Spleen (tissue), 11 donors: ENCODE results near the gene RCC2. TPM values are rescaled to one million over a fixed set of nuclear protein-coding genes. Genes with fewer than 3 reads are reported as not detected.
A peak's percentile ranks its signal among the peaks of the same experiment; 100 is the strongest.
"Not testable (repeated sequence)": the region's sequence is repeated elsewhere in the genome, so short reads cannot be mapped to it uniquely, and the experiment has no call there.

Source experiments
- DNase-seq: peaks from one replicate; pipeline ENCODE4 v3.0.0-alpha.2; 2020
- H3K27ac ChIP-seq, 8 donors: fragments of 200-600 bp; sonication (generic) in 7 of 8; 1 replicate in 4 of 8; 2 replicates in 4 of 8; pipeline versions ENCODE4 v1.5.0 to v1.8.0; 2016 to 2021; ENCODE audit warnings: inconsistent platforms in 4 of 8, mild to moderate bottlenecking in 4 of 8, moderate library complexity in 1 of 8
- H3K27me3 ChIP-seq, 7 donors: fragments of 200-600 bp; sonication (generic) in 6 of 7; replicated peaks in 1 of 7; 1 replicate in 4 of 7; 2 replicates in 3 of 7; pipeline versions ENCODE4 v1.5.0 to v1.8.0; 2016 to 2021; ENCODE audit warnings: inconsistent platforms in 3 of 7, mild to moderate bottlenecking in 1 of 7
- H3K36me3 ChIP-seq, 6 donors: fragments of 200-600 bp; sonication (generic) in 5 of 6; 1 replicate in 4 of 6; 2 replicates in 2 of 6; pipeline versions ENCODE4 v1.5.0 to v1.8.0; 2016 to 2021; ENCODE audit warnings: inconsistent platforms in 2 of 6
- H3K4me1 ChIP-seq, 6 donors: fragments of 200-600 bp; sonication (generic) in 5 of 6; 1 replicate in 3 of 6; 2 replicates in 3 of 6; pipeline versions ENCODE4 v1.5.0 to v1.8.0; 2016 to 2021; ENCODE audit warnings: inconsistent platforms in 3 of 6
- H3K4me3 ChIP-seq, 8 donors: fragments of 200-600 bp; sonication (generic) in 7 of 8; 1 replicate in 4 of 8; 2 replicates in 4 of 8; pipeline versions ENCODE4 v1.5.0 to v1.8.0; 2016 to 2021; ENCODE audit warnings: inconsistent platforms in 4 of 8, mild to moderate bottlenecking in 4 of 8, moderate library complexity in 2 of 8
- H3K9me3 ChIP-seq, 8 donors: fragments of 200-600 bp; sonication (generic) in 7 of 8; 1 replicate in 4 of 8; 2 replicates in 4 of 8; pipeline versions ENCODE4 v1.5.0 to v1.8.0; 2016 to 2021; ENCODE audit warnings: inconsistent platforms in 4 of 8
- POLR2A ChIP-seq, 3 donors: fragments of 450-650 bp; IDR thresholded peaks; one replicate each; pipeline ENCODE4 v1.5.1; 2017; ENCODE audit warnings: antibody characterized with exemption in 3 of 3, mild to moderate bottlenecking in 1 of 3
- POLR2AphosphoS5 ChIP-seq, 3 donors: sonication (generic); formaldehyde crosslinking; IDR thresholded peaks; one replicate each; pipeline ENCODE4 v1.5.1; 2017; ENCODE audit warnings: antibody characterized with exemption in 3 of 3
- WGBS, 5 donors: extraction: QIAGEN DNeasy Blood & Tissue Kit in 3 of 5; methylation state at CpG; one replicate each; pipeline versions ENCODE4 v1.1.5 to v1.1.7; 2013 to 2018; 5-methylcytosine and 5-hydroxymethylcytosine counted together
- intact Hi-C: fragments of 100-400 bp; cut with DNase I; formaldehyde crosslinking; loops from one replicate; pipeline ENCODE4 v1.15.0; 2023; ENCODE audit warnings: low total_unique reads
- polyA plus RNA-seq, 3 donors: library from polyadenylated mRNA; stranded (reverse); fragments of 200-250 nt; gene quantifications; one replicate each; pipeline ENCODE4 v1.2.1, GENCODE V29; 2013
- total RNA-seq, 7 donors: library from RNA; depleted of rRNA in 3 of 7; stranded (reverse); fragments of >200 nt in 3 of 7; fragmentation: NEBNext Ultra II Directional in 4 of 7; extraction: Animal tissue kit (Norgen Biotek cat#: 25700) in 4 of 7; gene quantifications; one replicate each; pipeline versions ENCODE4 v1.1.0 to v1.2.1, GENCODE V29; 2016 to 2021
- TF ChIP-seq, protein P1 (sequence below), 11 experiments: fragments of 200-600 bp in 7 of 11; fragments of 450-650 bp in 4 of 11; sonication (generic) in 4 of 11; IDR thresholded peaks in 8 of 11; conservative IDR thresholded peaks in 3 of 11; 1 replicate in 7 of 11; 2 replicates in 4 of 11; pipeline versions ENCODE4 v1.4.0 to v1.8.0; 2016 to 2021; ENCODE audit warnings: antibody characterized with exemption in 11 of 11, inconsistent platforms in 4 of 11, mild to moderate bottlenecking in 1 of 11
- donor health status: healthy with polysubstance abuse.
- donor health status: DM: no; HTN: no; CAD: no; lungs with moderate emphysema.
- donor health status: DM: no; HTN: no; CAD: no.
- donor health status: Bipolar disorder and iron deficiency.
- donor health status: healthy.
- donor health status: DM: no; HTN: no; CAD: no.
- donor health status: DM: yes; HTN: yes; CAD: no.

RCC2 gene
- total and polyA plus RNA-seq, 10 donors: 46.2 to 69.1 (median 56.5) TPM

DNA sequence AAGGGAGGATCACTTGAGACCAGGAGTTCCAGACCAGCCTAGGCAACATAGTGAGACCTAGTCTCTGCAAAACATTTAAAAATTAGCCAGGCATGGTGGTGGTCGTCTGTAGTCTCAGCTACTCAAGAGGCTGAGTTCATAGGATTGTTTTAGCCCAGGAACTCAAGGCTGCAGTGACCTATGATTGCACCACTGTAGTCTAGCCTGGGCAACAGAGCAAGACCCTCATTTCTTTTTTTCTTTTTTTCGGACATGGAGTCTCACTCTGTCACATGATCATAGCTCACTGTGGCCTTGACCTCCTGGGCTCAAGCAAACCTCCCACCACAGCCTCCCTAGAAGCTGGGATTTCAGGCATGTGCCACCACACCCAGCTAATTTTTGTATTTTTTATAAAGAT lies 31.9 kb upstream of the RCC2 start:
- Histone ChIP-seq H3K4me3 (no peak overlapping the region), H3K27me3 (peaks cover 0 to 39% (median 0%) of the 10 kb centered on the region in 7 donors), H3K36me3 (no peaks in the 10 kb centered on the region), H3K4me1 (peaks cover 0 to 2% (median 0%) of the 10 kb centered on the region in 6 donors), H3K9me3 (no peaks in the 10 kb centered on the region), H3K27ac (no peak overlapping the region)
- intact Hi-C loops: loop anchor here (10.0 kb wide), 1 partner anchor 47 kb away; no protein-coding TSS in a partner anchor
- WGBS, 5 donors: 76 to 85% (median 81%) methylated on average over 2 of the region's 2 CpGs
- no peak for DNase-seq
- no peak for TF ChIP-seq POLR2A (IDR thresholded peaks at IDR 0.05)
- TF ChIP-seq, protein P1, sequence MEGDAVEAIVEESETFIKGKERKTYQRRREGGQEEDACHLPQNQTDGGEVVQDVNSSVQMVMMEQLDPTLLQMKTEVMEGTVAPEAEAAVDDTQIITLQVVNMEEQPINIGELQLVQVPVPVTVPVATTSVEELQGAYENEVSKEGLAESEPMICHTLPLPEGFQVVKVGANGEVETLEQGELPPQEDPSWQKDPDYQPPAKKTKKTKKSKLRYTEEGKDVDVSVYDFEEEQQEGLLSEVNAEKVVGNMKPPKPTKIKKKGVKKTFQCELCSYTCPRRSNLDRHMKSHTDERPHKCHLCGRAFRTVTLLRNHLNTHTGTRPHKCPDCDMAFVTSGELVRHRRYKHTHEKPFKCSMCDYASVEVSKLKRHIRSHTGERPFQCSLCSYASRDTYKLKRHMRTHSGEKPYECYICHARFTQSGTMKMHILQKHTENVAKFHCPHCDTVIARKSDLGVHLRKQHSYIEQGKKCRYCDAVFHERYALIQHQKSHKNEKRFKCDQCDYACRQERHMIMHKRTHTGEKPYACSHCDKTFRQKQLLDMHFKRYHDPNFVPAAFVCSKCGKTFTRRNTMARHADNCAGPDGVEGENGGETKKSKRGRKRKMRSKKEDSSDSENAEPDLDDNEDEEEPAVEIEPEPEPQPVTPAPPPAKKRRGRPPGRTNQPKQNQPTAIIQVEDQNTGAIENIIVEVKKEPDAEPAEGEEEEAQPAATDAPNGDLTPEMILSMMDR (IDR thresholded peaks at IDR 0.05 in 8 of 11, conservative IDR thresholded peaks at IDR 0.05 in 3 of 11): no peak
- no peak for TF ChIP-seq POLR2AphosphoS5 (IDR thresholded peaks at IDR 0.05)

DNA sequence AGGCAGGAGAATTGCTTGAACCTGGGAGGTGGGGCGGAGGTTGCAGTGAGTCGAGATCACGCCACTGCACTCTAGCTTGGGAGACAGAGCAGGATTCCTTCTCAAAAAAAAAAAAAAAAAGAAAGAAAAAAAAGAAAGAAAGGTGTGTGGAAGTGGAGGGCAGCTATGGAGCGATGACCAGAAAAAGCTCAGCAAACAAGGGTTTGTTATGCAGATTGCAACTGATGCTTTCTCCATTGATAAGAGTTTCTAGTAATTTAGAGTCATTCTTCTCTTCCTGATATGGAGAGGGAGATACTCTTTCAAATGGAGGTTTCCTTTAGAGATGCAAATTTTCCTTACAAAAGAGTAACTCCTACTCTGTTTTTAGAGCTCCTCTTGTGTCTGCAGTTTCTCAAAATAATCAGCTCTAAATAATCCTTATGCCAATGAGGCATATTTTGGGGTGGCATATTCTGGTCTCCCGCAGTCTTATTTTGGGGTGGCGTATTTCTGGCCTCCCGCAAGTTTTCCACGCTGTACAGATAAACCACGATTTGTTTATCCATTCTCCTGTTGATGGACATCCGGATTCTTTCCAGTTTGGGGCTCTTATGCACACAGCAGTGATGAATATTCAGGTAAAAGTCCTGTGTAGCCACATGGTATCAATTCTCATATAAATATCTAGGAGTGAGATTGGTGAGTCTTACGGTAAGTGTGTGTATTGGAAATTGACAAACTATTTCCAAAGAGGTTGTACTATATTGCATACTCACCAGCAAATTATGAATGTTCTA lies 30.7 kb upstream of the RCC2 start:
- no peaks in the 10 kb centered on the region for H3K9me3 ChIP-seq
- H3K27me3 ChIP-seq: peaks cover 0 to 27% (median 0%) of the 10 kb centered on the region in 7 donors
- H3K4me1 ChIP-seq: peaks cover 0 to 9% (median 0%) of the 10 kb centered on the region in 6 donors
- TF ChIP-seq POLR2AphosphoS5 (IDR thresholded peaks at IDR 0.05) (no peak), POLR2A (IDR thresholded peaks at IDR 0.05) (no peak)
- TF ChIP-seq, protein P1 (IDR thresholded peaks at IDR 0.05 in 8 of 11, conservative IDR thresholded peaks at IDR 0.05 in 3 of 11): no peak
- H3K4me3 ChIP-seq: no peak overlapping the region
- no peaks in the 10 kb centered on the region for H3K36me3 ChIP-seq
- intact Hi-C loops: loop anchor here (10.0 kb wide), 1 partner anchor 45 kb away; no protein-coding TSS in a partner anchor
- DNase-seq: no peak
- no peak overlapping the region for H3K27ac ChIP-seq
- 62 to 71% (median 63%) methylated on average over 11 of the region's 11 CpGs for WGBS, 5 donors

DNA sequence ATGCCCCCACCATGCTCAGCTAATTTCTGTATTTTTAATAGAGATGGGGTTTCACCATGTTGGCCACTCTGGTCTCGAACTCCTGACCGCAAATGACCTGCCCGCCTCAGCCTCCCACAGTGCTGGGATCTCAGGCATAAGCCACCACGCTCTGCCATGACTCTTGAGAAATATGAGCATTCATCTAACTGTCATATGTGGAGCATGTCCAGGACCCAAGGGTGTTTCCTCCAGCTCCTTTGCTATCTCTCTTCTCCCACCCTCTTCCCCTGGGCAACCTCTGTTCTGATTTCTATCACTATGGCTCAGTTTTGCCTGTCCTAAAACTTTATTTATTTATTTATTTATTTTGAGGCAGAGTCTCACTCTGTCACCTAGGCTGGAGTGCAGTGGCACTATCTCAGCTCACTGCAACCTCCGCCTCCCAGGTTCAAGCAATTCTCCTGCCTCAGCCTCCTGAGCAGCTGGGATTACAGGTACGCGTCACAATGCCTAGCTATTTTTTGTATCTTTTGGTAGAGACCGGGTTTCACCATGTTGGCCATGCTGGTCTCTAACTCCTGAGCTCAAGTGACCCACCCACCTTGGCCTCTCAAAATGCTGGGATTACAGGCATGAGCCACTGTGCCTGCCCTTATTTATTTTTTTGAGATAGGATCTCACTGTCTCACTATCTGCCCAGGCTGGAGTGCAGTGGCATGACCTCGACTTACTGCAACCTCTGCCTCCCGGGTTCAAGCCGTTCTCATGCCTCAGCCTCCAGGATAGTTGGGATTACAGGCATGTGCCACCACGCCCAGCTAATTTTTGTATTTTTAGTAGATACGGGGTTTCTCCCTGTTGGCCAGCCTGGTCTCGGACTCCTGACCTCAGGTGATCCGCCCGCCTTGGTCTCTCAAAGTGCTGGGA lies 29.1 kb upstream of the RCC2 start:
- H3K27ac ChIP-seq, H3K36me3 ChIP-seq, H3K9me3 ChIP-seq, H3K4me1 ChIP-seq, DNase-seq, H3K4me3 ChIP-seq, intact Hi-C loops: not testable (repeated sequence)
- peaks cover 0 to 26% (median 0%) of the 10 kb centered on the region in 7 donors for H3K27me3 ChIP-seq
- 85 to 92% (median 88%) methylated on average over 16 of the region's 16 CpGs for WGBS, 5 donors

DNA sequence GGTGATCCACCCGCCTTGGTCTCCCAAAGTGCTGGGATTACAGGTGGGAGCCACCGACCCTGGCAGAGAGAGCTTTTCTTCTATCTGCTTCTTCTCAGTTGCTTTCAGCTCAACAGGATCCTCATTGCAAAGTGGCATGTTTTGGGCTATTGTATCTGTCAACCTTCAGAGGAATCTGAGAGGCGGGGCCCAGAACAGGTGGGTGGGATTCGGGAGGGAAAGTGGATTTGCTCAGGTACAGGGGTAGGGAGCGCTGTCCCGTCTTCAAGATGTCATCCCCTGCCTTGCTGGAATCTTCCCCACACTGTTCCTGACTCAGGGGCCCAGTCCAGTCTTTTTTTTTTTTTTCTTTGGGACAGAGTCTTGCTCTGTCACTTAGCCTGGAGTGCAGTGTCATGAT lies 26.9 kb upstream of the RCC2 start:
- DNase-seq: no peak
- intact Hi-C loops: no loop called here
- Histone ChIP-seq H3K27ac (peak overlapping the region in 1 of 8 donors; percentile 47), H3K9me3 (no peaks in the 10 kb centered on the region), H3K27me3 (peaks cover 0 to 26% (median 0%) of the 10 kb centered on the region in 7 donors), H3K4me1 (peaks cover 0 to 9% (median 0%) of the 10 kb centered on the region in 6 donors), H3K36me3 (no peaks in the 10 kb centered on the region), H3K4me3 (no peak overlapping the region)
- 71 to 91% (median 76%) methylated on average over 6 of the region's 6 CpGs for WGBS, 5 donors
- TF ChIP-seq POLR2AphosphoS5 (IDR thresholded peaks at IDR 0.05) (no peak), POLR2A (IDR thresholded peaks at IDR 0.05) (no peak)
- TF ChIP-seq, protein P1 (IDR thresholded peaks at IDR 0.05 in 8 of 11, conservative IDR thresholded peaks at IDR 0.05 in 3 of 11): no peak
